Medulla oblongata (tissue), 1 donor: ENCODE results near the gene MAP7D1.
A peak's percentile ranks its signal among the peaks of the same experiment; 100 is the strongest.

Experiments
- DNase-seq: peaks from one replicate; pipeline ENCODE4 v3.0.0-alpha.2; 2015; ENCODE audit errors: extremely low spot score

The MAP7D1 gene

DNA sequence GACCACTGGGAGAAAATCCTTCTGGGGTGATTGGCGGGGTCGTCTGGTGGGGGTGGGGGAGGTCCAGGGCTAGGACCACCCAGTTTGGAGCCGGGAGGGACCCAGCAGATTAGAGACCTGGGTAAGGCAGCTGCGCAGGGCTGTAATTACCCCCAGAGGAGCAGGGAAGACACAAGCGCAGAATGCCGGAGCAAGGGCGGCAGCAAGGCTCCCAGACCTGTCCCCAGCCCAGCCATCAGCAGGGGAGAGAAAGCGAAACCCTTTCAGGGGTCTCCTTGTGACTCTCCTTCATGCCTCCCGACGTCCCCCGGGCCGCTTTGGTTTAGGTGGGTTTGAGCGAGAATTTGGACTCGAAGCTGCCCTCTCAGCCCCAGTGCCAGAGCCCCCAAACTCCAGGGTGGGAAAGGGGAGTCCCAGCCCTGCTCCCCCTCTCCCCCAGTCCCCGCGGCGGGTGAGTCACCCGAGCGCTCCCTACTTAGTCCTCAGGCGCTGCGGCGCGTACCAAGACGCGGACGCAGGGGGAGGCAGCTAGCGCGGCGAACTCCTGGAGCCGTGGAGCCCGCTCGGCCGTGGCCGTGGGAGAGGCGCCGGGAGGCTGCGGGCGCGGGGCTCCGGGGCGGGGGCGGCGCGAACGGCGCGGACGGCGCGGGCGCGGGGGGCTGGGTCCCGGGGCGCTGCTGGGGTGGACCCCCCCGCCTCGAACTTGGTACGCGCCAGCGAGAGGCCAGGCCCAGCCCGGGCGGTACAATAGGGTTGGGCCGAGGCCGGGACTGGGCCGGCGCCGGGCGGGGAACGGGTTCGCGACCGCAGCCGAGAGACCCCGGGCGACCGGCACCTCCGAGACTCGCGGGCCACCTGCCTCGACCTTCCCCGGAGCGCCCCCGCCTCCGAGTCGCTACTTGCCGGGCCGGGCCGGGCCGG, at the start of gene MAP7D1:
Gene MAP7D1, plus strand, starts transcription at position 753 of the 921 bp plus-strand sequence. CDS start 258 bp downstream, outside the sequence.
- DNase-seq = peak; percentile 92

DNA sequence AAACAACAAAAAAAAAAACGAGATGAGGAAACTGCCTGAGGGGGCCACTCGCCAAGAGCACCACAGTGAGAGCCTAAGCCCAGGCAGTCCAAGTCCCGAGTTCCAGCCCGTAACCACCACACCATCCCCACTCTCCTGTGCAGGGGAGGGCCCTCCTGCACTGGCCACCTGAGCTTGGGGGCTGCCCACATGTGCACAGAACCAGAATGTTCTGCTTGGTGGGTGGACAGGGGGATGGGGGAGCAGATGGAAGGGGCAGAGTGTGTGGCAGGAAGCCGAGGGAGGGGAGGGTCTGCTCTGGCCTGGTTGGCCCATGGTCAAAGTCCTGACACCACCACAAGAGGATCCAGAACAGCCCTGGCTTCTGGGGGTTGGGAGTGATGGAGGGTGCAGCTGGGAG, 49.7 kb upstream of the MAP7D1 start:
- no peak for DNase-seq

- no peak for DNase-seq
These were observed 48.6 kb upstream of the MAP7D1 start for GRCh38 chr1:36107394-36107793.

- no peak for DNase-seq
These were observed 47.6 kb upstream of the MAP7D1 start for GRCh38 chr1:36108314-36108713.

DNA sequence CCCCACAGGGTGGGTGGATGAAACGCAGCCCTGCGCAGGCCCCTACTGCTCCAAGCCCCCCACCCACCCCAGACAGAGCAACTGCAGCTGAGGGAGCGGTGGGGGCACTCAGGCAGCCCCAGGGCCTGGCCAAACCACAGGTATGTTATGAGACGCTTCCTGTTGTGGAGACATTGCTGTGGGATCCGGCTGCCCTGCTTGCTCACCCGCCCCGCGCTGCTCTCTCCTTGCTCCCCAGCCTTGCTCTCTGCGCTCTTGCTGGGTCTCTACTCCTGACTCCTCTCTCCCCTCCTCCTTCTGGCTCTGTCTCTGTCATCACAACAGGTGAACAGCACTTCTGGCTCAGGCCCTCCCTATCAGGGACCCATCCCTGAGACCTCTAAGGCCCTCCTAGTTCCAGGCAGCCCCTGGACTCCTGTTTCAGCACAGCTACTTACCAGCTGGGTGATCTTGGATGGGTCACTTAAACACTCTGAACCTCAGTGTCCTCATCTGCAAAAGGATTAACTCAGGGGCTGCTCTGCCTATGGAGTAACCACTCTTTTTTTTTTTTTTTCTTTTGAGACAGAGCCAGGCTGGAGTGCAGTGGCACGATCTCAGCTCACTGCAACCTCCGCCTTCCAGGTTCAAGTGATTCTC, 46.8 kb upstream of the MAP7D1 start:
- no peak for DNase-seq

GRCh38 chr1:36111151-36111550, 44.8 kb upstream of the MAP7D1 start:
- no peak for DNase-seq

GRCh38 chr1:36112823-36113222, 43.1 kb upstream of the MAP7D1 start:
- no peak for DNase-seq

- DNase-seq = no peak
These were observed 41.6 kb upstream of the MAP7D1 start for GRCh38 chr1:36114371-36114770.

DNA sequence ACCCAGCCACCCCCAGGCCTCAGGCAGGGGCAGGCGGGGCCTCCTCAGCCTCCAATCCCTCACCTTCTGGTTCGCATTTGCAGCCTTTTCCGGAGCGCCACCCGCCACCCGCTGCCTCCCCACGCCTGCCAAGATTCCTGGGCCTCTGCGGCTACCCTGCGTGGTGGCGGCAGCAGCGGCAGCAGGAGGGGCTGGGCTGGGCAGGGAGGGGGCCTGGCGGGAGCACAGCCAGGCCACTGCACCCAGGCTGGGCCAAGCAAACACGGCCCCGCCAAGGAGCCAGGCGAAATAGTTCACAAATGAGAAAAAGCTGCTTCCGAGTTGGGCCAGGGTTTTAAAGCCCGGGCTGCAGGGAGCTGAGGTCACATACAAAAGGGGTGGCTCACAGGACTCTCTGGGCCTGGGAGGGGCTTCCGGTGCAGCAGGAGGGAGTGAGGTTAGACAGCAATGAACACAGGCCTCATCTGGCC, 40.7 kb upstream of the MAP7D1 start:
- peak; percentile 51 for DNase-seq

GRCh38 chr1:36115931-36116330, 40.0 kb upstream of the MAP7D1 start:
- no peak for DNase-seq

DNA sequence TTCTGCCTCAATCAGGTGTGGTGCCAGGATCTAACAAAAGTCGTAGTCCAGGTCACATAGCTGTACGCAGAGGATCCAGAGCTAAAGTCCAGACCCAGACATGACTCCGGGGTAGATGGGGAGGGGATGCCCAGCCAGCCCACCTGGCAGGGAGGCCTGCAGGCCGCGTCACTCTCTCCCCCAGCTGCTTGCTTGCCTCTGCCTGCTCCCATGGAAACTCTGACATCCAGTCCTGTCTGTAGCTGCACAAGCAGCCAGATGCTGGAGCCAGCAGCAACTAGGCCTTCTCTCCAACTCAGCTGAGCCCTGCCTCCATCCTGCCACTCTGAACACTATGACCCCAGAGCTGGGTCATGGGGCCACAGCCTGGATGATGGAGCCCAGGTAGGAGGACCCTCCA, 39.1 kb upstream of the MAP7D1 start:
- no peak for DNase-seq

DNA sequence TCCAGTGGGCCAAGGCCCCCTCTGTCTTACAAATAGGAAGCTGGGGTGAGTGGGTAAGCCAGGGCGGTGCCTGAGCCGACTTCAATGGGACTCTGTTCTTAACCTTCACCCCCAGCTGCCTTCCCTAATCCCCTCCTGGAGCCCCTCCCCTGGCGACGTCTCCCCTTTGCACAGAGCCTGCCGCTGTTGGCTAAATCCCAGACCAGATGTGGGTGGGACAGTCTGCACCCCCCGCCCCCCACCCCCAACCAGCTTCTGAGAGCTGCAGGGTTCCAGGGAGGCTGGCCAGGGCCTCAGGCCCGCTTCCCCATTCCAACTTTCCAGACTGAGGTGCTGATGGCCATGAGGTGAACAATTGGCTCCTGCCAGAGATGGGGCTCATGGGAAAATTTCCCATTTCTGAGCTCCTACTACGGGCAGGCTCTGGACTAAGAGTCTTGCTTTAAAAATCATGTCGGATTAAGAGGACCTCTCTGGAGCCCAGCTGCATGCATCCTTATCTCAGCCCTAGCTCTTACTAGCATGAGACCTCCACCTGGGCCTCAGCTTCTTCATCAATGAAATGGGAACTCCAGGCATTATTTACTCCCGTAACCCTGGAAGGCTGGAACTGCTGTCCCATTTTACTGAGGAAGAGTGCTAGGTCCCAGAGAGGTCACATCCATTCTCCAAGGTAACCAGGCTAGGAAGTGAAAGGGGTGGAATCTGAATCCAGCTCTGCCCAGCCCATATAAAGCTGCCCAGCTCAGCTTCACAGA, 37.3 kb upstream of the MAP7D1 start:
- no peak for DNase-seq

DNA sequence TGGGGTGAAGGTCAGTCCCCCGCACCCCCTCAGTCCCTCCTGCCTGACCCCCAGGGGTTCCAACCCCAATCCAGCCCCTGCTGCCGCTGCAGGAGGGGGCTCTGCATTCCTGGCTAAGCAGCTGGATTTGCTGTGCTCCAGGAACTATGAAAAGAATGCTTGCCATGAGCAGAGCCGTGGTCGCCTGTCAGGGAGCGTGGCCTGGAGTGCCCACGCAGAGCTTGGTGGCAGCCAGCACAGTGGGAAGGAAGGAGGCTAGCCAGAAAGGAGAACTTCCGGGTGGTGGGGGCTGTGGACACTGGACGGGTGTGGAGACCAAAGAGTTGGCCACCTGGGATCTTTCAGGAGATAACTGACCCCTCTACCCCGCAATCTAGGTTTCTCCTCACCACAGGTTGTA, 36.5 kb upstream of the MAP7D1 start:
- no peak for DNase-seq

DNA sequence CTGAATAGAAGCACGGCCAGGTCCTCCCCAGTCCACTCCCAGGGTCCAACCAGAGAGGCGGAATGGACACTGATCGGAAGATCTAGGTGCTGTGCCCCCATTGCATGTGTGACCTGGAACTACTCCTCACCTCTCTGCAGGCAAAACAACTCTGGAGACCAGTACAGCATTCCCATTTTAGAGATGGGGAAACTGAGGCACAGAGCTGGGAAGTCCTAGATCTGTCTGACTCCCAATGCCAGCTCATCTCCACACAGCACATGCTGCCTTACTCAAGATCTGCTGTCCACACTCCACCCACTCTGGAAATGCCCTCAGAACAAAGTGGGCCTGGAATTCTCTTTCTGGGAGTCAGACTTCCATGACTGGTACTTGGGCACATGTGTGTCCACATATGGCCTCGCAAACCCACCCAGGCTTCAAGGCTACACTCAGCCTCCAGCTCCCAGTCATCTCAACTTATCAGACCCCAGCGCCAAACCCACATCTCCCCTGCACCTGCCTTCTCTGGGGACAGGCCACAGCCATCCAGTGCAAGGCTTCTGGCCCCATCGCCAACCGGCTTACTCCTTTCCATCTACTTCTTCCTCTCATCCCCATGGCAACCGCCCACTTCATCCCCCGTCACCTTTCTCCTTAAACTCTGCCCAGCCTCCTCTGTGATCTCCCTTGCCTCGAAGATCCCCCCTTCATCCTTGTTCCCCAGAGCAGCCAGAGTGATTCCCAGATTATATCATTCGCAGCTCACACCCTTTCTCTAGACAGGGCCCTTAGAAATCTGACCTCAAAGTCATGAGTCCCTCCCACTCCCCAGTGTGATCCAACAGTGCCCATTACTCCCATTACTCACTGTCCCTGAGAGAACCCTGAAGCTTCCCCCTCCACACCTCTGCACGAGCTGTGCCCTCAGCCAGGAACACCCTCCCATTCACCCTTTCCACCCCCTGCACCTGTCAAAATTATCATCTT, 33.6 kb upstream of the MAP7D1 start:
- no peak for DNase-seq

DNA sequence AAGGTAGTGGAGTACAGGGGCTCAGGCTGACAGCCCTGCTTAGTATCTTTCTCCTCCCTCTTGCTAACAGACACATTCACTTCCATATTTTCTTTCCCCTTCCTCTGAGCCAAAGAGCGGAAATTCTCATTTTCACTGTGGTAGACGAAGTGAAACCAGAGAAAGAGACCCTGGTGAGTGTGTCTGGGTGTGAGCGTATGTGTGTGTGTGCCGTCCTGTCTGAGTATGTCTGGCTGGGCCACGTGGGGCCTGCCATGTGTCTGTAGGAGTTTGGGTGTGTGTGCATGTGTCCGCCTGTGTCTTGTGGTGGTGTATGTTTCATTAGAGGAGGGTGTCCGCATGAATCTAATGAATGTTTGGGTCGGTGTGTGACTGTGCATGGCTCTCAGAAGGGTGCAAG, 32.6 kb upstream of the MAP7D1 start:
- peak; percentile 81 for DNase-seq

DNA sequence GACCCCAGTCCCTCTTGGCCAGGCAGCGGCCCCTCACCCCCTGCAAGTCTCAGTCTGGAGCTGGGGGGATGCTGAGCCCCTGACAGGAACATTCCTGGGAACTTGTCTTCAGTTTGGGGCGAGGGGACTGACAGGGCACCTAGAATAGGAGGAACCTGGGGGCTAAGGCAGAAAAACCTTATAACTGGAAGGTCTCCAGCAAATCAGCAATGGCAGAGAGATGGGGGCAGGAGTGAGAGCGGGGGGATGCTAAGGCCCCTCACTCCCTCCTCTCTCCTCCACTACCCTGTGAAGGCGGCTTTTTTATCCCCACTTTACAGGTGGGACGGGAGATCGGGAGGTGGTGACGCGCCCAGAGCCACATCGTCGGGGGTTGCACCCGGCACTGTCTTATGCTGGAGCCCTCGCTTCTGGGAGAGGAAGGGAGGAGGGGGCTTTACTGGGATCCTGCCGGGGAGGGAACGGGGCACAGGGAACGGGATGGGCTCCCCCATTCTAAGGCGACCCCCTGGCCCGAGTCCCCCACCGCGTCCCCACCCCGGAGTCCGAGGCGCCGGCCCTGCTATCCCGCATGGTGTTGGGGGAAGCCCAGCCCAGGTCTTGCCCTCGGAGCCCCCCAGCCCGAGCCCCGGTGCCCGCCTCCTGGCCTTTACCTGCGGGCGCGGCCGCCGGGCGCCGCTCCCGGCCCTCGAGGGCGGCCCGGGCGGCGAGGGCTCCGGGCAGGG, 31.4 kb upstream of the MAP7D1 start:
- no peak for DNase-seq

DNA sequence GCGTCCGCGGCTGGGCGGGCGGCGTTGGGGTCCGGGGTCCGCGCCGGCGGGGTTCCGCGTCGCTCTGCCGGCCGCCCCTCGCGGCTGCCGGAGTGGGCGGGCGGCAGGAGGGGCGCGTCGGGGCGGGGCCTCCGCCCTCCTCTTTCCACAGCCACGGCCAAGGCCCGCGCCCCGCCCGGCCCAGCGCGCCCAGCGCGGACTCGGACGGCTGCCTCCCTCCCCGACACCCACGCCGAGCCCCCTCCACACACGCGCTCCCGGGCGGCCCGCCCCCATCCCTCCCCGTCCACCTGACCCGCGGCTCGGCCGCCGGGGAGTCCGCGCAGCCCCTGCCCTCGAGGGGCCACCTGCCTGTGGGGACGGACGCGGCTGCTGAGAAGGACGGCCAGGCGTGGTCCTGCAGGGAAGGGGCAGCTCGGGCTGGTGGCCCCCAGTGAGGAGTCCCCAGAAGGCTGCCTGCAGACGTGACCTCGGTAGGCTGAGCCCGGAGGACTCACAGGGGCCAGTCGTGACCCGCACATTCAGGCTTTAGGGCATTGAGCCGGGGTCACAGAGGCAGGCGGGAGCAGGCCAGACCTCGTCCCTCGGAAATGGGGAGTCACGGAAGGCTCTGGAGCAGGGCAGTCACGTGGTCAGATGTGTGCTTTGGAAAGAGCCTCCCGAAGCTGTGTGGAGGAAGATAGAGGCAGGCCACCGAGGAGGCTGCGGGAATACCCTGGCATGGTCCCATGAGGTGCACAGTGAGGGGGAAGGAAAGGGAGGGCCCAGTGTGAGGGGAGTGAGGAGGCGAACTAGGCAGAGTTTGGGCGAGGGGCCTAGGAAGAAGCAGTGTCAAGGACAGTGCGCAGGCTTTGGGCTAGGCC, 30.6 kb upstream of the MAP7D1 start, which contains the start of gene COL8A2:
Gene COL8A2, minus strand, starts transcription at position 94 of the 863 bp plus-strand sequence. CDS start 24,980 bp downstream, outside the sequence.
- no peak for DNase-seq

GRCh38 chr1:36126005-36126716, 29.8 kb upstream of the MAP7D1 start:
- DNase-seq = no peak
